ENCODE results near the gene FAR1.
A peak's percentile ranks its signal among the peaks of the same experiment; 100 is the strongest.

FAR1 gene

DNA sequence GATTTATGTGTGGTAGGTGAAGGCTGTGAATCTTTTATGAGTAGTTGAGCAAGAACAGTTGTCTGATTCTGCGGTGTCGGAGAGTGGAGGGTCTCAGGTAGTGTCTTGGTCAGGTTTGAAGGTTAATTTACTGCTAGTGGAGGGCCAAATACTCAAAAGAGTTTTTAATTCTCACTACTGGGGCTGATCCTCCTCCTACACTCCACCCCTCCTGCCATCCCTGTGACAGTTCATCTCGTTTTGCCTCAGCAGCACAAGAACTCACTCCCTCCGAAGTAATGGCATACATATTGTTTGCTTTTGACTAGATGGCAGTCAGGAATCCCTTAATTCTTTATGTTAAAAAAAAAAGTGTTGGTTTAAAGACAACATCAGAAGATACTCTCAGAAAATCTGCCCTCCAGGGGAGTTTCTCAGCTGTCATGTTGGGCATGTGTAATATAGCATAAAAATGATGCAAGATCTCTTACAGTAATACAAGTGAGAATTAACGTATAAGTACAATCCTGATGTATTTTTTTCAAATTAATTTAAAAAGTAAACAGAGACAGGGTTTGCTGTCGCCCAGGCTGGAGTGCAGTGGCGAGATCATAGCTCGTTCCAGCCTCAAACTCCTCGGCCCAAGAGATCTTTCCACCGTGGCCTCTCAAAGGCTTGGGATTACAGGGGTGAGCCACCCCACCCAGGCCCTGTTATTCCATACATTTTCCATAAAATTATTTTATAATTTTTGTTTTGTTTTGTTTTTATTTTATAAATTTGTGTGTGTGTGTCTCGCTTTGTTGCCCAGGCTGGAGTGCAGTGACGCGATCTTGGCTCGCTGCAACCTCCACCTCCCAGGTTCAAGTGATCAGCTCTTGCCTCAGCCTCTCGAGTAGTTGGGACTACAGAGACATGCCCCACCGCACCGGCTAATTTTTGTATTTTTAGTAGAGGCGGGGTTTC is 1.3 kb downstream of the FAR1 start:
- DNase-seq: no peak

DNA sequence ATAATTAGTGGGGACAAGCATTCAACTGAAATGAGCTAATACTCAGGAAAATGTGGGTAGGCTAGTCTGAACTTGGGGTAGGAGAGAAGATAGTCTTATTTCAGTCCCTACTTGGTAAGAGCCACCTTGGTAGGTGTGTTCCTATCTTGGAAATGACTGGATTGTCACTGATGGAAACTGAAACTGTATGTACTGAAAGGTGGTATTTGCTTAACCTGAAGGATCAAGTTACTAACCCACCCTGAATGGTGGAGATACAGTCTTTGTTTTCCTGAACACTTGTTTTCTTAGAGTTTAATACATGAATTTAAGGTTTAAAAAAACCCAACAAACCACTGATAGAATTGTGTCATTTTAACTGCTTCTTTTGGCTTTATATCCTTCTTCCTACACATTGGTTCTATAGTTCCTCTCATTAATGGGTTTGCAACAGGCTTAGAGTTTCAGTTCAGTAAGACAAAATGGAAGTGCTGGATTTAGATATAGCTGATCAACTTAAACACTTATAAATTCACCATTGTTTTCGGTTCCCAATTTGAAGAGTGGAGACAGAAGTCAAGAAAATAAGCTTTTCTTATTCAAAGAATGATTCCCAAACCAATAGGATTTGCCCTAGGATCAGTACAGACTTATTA is 4.2 kb downstream of the FAR1 start:
- no peak for DNase-seq

DNA sequence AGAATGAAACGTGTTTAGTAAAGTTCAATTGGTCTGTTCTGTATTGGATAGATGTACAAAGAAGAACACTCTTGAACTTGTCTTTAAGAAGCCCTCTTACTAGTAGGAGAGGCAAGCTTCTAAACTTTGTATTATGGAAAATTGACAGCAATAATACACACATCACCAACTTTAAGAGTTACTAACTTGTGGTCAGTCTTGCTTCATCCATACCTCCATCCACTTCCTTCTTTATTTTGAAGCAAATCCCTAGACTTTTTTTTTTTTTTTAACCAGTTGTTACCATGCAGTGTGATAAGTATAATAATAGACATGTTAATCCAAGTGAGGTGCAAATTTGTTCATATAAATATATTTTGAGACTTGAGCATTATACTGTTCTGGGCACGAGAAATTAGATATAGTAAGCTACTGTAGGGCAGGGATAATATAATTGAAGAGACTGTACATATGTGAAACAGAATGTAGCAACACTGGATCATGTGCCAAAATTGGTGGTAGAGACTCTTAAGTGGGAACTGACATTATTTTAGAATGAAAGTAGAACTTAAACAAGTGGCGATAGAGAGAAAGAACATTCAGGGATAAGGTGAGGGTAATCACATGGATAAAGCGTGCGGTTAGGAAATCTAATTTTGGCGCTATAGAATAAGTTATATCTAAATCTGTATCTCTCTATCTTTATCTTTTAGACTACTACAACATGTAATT is 6.5 kb downstream of the FAR1 start:
- DNase-seq: no peak

DNA sequence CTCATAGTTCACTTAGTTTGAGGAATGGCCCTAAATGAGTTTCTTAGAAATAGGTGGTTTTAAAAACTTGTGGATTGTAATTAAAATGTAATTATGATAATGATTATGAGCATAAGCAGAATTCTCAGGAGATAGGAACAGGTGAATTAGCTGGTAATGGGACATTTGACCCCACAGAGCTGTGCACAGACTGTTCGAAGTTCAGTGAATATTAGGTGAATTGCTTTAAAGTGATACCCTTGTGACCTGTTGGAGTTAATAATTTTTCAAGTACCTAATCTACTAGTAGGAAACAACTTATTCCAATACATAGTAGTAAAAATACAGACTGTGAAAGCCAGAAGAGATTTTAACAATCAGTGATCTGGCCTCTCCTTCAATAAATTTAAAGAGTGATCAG is 8.1 kb downstream of the FAR1 start:
- no peak for DNase-seq

DNA sequence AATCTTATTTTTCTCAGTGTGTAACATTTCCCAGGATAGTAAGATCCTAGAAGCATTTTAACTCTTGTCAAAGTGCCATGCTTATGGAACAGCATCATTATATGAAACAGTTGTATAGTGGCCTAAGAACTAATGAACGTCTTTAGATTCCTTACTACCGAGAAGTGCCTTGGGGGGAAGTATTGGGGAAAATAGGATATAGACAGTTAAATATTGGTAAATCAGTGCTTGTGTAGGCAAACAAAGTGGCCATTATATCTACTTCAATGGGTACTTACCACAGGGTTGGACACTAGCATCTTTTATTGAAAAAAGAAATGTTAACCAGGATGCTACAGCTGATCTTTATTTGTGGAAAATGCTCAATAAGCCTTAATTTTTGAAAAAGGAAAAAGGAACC is 11.3 kb downstream of the FAR1 start:
- peak in 1 of 2 donors; percentile 43 for DNase-seq

DNA sequence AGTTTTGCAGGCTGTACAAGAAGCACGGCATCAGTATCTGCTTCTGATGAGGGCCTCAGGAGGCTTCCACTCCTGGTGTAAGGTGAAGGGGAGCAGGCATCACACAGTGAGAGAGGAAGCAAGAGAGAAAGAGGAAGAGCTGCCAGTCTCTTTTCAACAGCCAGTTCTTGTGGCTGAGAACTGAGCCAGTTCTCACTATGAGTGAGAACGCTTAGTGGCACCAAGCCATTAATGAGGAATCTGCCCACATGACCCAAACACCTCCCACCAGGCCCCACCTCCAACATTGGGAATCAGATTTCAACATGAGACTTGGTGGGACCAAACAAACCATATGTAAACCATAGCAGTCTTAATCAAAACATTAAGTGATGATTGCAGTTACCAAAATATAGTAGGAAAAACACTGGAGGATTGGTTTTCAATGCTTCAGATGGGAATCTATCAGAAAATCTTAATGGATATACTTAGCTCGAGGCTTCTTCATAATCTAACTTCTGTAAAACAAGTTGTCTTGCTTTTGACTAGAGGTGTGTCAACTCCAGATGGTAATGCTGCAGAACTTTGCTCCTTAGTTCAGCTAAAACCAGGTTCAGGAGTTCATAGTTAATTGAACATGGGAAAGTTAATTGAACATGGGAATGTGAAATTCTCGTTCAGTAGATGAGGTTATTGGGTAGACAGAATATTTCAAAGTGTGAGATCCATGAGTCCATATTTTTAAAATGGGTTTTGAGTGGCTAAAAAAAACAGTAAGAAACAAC is 12.2 kb downstream of the FAR1 start:
- DNase-seq: peak in 1 of 2 donors; percentile 14

DNA sequence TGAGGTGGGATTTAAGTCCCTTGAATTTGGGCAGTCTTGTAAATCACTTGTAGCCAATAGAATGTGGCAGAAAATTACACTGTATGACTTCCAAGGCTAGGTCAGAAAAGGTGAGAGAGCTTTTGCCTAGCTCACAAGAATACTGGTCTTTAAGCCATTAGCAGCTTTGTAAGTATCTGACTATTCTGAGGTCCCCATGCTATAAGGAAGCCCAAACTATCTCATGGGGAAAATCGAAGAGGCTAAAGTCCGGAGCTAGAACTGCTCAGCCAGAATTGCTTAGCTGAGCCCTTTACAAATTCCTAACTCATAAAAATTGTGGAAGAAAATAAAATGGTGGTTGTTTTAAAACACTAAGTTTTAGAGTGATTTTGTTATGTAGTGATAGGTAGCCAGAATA is 13.0 kb downstream of the FAR1 start:
- DNase-seq: no peak

DNA sequence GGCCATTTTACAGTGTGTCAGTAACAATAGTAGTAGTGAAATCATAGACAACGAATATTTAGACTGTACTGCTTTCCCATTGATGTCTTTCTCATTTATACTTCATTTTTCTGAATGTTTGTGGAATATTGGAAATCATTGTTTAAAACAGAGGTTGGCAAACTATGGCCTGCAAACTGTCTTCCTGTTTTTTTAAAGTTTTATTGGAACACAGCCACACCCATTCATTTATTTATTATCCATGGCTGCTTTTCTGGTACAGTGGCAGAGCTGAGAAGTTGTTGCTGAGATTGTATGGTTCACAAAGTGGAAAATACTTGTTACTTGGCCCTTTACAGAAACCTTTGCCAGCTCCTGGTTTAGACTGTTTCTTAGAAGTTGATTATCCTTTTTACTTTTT is 13.7 kb downstream of the FAR1 start:
- no peak for DNase-seq

DNA sequence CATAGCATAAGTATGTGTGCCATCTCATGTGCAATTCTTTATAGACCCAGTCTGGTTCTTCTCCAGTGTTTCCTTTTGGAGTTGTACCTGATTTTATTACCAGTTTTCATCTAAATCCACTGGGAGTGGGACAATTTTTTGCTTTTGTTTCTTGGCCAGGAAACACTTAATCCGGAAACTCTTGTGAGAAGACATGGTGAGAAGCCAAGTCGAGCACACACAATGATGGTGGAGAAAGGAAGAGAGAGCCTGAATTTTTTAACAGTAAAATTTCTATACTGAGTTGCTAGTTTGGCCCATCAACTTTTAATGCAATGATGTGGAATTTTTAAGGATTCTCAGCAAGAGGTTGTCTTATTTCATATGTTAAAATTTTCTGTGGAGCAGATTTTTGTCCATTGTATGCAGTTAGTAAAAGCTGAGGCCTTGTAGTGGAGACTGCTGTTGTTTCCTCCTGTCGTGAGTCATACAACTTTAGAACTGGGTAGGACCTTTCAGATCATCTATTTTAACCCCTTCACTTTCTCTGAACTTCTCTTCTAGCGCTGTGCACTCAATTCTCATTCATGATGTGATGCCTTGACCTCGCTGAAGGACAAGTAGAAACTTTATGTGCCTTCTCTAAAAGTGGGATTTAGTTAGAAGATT is 17.1 kb downstream of the FAR1 start:
- DNase-seq: no peak

DNA sequence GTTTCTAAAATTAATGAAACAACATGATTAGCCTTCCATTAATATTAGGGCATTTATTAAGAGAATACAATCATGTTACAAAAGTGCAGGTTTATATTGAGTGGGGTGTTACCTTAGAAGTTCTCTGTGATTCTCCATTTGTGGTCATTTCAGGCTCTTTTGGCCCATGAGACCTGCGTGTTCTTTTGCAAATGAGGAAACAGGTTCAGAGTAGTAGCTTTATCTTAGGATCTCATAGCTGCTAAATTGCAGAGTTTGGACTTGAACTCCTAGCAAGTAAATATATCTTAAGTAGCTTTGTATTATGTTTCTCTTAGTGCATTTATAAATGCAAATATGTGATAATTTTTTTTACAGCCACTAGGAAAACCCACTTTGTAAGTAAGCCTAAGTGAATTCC is 18.3 kb downstream of the FAR1 start:
- DNase-seq: no peak

DNA sequence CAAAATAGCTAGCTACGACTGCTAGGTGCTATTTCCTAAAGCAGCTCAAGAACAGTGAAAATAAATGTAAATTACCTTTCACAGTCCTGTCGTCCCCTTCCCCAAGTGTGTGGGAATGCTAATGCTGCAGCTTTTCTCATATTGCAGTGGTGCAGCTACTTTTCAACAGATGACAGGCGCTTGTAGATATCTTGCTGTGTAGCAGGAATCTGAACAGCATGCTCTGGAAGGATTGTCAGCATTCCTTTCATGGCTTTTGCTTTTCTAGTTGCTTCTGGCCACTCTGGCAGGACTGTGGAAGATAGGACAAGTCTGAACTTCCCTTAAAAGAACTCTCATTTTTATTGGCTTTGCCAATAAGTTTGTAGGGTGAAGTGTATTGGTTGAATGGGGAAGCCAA is 18.8 kb downstream of the FAR1 start:
- no peak for DNase-seq

DNA sequence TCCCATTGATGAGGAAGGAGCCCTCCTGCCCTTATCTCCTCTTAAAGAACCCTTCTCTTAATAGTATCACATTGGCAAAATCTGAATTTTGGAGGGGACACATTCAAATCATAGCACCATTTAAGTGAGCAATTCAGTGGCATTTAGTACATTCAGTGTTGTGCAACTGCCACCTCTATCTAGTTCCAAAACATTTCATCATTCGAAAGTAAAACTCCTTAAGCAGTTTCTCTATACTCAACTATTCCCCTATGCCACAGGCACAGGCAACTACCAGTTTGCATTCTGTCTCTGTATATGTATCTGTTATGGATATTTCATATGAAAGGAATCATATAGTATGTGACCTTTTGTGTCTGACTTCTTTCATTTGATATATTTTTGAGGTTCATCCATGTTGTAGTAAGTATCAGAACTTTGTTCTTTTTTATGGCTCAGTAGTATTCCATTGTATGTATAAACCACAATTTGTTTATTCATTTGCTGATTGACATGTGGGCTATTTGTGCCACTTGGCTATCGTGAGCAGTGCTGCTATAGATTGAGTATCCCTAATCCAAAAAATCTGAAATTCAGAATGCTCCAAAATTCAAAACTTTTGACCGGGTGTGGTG is 22.9 kb downstream of the FAR1 start:
- no peak for DNase-seq

DNA sequence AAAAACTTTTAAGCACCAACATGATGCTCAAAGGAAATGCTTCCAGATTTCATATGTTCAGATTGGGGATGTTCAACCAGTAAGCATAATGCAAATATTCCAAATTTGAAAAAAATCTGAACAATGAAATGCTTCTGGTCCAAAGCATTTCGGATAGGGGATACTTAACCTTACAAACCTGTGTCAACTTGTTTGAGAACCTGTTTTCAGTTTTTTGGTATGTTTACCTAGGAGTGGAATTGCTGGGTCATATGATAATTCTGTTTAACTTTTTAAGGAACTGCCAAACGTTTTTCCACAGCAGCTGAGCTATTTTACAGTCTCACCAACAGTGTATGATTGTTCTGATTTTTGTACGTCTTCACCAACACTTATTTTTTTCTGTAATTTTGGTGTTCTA is 23.7 kb downstream of the FAR1 start:
- no peak for DNase-seq

DNA sequence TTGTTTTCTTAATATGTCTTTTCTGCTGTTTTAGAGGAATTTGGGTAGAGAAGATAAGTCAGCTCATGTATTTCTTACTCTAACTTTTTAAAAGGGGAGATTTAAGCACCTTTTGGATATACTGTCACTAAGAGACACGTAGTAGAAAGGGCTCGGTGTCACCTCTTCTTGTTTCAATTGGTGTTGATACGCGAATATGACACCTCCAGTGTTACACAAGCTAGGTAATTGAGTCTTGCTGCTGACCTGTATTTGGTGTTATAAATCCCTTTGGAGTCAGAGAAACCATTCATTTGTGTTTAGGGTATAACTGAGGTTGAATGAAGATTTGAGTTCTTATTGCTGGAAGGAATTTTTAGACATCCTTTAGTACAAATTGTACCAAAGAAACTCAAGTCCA is 25.6 kb downstream of the FAR1 start:
- no peak for DNase-seq

DNA sequence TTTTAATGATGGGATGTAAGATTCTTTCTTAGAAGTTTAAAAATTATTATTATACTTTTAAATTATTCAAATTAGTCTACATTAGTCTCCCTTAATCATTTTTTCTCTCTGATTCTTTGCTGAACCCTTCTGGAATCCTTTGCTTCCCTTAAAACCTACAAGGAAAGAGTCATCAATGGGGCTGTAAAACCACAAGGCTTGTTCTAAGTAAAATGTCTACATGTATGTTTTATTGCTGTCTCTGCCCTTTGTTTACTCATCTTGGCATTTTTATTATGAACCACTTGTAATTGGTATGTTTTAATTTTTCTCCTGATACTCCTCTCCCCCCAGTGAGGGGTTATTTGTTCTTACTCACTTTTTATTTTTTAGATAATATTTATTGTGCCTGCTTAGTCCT is 27.4 kb downstream of the FAR1 start:
- no peak for DNase-seq

DNA sequence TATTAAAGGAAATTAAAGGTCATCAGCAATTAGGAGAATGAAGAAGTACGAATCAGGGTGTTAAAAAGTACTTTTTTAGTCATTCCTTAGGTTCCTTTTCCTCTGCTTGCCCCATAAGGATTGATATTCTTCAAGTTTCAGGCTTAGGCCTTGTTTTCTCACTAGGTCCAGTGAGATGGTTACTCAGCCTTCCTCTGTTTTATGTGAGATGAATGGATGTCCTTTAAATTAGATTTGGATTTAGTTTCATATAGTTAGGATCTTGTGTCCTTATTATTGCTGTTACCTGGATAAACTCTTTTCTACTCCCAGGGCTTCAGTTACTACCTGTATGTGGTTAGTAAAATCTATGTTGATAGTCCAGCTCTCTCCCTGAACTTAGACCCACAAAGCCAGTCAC is 29.2 kb downstream of the FAR1 start:
- DNase-seq: no peak

DNA sequence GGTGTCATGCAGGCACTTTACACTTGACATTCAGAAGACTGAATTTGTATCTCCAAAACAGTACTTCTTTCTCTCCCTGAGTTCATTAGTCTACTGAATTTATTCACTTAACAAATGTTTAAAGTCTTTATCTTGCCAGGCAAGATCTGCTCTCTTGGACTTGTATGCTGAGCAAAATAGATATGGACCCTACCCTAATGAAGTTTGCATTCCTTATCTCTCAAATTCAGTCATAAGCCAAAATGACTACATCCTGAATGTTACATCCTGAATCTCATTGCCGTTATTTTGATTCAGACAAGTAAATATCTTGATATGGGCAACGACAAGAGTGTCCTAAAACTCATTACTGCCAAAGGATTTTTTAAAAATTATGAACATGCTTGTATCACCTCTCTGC is 29.7 kb downstream of the FAR1 start:
- DNase-seq: no peak

DNA sequence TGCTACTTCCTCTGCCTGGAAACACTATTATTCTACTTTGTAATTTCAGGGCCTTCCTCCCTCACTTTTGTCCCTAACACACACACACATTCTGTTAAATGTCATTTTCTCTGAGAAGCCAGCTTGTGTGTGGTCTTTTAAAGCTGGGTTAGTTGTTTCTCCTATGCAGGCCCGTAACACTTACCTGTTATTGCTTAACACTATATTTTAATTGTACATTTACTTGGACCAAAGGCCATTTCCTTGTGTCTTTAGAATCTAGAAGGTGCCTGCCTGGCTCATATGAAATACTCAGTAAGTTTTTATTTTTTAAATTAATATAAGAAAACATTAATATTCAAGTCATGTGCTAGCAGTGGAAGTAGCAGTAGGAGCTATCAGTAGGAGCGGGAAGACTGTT is 30.6 kb downstream of the FAR1 start:
- no peak for DNase-seq

DNA sequence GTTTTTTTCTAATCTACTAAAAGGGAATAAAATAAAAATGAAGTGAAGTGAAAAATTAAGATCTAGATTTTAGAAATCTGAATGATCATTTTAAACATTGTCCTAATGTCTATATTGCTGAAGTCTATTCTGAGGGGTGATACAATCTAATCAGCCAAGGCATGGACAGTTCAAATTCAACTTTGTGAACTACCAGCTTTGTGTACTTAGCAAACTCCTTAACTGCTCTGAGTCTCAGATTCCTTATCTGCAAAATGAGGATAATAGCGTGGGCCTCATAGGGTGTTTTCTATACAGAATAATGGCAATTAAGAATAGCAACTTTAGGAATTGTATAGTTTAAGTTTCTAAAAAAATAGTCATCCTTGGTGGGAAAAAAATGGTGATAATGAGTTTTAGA is 31.4 kb downstream of the FAR1 start:
- no peak for DNase-seq

DNA sequence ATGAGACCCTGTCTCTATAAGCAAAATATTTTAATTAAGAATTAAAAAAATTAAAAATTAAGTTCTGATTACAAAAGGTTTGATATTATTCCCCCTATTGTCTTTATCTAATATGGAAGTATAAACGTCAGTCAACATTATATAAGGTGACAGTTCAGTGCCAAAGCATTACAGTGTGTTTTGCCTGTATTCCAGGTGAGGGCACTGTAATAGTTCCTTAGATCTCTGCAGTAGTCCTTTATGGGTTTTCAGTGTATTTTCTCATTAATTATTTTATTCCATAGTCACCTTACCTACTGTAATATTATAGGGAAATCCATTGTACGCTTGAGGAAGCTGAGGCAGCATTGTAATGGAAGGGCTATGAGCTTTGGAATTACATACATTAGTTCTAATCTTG is 33.0 kb downstream of the FAR1 start:
- no peak for DNase-seq

DNA sequence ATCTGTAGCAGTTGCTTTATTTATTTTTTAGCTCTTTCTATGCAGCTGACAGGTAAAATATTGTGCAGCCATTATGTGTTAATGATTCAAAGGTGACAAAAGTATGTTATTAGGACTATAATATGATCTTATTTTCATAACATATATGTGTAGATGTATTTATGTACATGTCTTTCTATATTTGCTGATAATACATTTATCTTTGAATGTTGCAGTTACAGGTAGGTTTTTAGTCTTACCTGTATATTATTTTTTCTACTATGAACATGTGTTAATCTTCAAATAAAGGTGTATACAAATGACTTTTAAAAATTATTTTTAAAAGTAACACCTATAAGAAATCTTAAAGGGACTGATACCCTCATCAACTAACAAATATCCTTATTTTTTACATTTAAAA is 33.6 kb downstream of the FAR1 start:
- no peak for DNase-seq

DNA sequence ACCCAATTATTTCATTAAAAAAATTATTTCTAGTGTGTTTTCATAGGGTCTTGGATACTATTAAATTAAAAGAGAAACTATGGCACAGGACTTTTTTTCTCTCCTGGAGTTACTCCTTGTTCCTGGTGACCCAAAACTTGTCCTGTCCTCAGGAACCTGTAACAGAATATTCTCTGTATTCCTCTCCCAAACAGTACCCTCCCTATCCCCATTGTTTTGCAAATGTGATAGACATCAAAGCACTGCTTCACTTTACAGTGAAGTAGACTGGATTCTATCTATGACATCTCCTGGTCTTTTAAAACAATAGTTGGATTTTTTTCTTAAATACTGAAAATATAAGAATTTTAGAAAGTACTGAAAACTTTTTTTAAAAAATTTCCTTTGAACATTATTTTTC is 37.2 kb downstream of the FAR1 start:
- no peak for DNase-seq

All from hippocampal formation (tissue), 2 donors.